Myocyte (in vitro differentiated cells): ENCODE results near the gene FAM200A. TPM values are rescaled to one million over a fixed set of nuclear protein-coding genes. Genes with fewer than 3 reads are reported as not detected.
A peak's percentile ranks its signal among the peaks of the same experiment; 100 is the strongest.
"Not testable (repeated sequence)": the region's sequence is repeated elsewhere in the genome, so short reads cannot be mapped to it uniquely, and the experiment has no call there.

Experiments
- DNase-seq: peaks from one replicate; pipeline ENCODE4 v3.0.0-alpha.2; 2012; ENCODE audit warnings: low read depth
- total RNA-seq: library from RNA; depleted of rRNA; stranded (reverse); fragments of >200 nt; gene quantifications from 2 replicates; pipeline ENCODE4 v1.2.3, GENCODE V29; 2014

Gene FAM200A
- total RNA-seq, 1 donor from 2014 or later = 15.6 TPM

DNA sequence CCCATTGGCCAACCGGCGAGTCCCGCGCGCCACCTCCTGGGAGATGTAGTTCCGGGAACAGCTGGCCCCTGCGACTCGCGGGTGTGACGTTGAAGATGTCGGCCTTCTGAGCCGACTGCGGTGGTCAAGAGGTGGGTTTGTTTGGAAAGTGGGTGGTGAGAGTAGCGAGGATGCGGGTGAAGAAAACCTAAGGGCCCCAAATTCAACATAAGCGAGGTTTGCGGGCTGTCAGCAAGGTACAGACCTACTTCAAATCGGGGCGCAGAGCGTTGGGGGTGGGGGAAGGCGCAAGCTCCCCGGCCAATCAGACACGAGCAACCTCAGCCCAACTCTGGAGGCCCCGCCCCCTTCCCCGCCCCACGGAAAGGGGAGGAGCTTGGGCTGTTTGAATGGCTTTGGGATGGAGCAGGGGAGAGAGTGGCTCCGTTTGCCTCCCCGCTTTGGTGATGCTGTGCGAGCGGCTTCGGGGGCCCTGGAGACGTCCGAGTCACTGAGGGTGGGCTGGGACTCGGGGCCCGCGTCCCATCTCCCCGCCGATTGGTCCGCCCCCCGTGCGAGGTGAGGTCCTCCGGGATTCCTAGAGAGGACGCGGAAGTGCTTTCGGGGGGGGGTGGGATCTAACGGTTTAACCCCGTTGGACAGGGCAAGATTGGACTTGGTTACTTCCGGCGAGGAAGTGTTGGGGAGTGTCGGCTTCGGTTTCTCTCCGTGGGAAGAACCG, 47.2 kb downstream of the FAM200A start, which contains the start of gene ZKSCAN5:
TSS of gene ZKSCAN5 (plus strand) at position 60 of the 721 bp plus-strand sequence. CDS start 1,383 bp downstream, outside the sequence.
- DNase-seq = peak; percentile 99

DNA sequence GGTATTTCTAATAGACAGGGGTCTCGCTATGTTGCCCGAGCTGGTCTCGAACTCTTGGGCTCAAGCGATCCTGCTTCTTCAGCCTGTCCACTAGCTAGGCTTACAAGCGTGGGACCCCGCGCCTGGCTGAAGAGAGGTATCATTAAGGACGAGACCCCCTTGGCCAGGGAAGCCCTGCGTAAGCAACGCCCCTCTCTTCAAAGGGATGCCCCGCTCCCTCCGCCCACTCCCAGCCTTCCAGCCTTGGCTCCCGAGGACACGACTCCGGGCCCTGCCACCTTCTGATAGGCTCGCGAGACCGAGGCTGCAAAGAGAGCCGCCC, 47.7 kb downstream of the FAM200A start:
- DNase-seq = no peak

DNA sequence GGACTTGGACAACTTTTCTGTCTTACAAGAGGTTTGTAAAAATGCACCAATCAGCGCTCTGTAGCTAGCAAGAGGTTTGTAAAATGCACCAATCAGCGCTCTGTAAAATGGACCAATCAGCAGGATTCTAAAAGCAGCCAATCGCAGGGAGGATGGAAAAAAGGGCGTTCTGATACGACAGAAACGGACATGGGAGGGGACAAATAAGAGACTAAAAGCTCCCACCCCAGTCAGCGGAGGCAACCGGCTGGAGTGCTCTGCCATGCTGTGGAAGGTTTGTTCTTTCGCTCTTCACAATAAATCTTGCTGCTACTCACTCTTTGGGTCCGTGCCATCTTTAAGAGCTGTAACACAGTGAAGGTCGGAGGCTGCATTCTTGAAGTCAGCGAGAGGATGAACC, 50.7 kb downstream of the FAM200A start:
- DNase-seq = not testable (repeated sequence)

DNA sequence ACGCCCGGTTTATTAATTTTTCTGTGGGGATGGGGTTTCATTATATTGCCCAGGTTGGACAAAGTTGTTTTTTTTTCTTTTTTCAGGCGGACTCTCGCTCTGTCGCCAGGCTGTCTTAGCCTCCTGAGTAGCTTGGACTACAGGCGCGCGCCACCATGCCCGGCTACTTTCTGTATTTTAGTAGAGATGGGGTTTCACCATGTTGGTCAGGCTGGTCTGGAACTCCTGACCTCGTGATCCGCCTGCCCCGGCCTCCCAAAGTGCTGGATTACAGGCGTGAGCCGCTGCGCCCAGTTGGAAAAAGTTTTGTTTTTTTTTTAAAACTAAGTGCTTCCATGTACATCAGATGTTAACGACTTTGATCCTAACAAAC, 51.3 kb downstream of the FAM200A start:
- DNase-seq = no peak

DNA sequence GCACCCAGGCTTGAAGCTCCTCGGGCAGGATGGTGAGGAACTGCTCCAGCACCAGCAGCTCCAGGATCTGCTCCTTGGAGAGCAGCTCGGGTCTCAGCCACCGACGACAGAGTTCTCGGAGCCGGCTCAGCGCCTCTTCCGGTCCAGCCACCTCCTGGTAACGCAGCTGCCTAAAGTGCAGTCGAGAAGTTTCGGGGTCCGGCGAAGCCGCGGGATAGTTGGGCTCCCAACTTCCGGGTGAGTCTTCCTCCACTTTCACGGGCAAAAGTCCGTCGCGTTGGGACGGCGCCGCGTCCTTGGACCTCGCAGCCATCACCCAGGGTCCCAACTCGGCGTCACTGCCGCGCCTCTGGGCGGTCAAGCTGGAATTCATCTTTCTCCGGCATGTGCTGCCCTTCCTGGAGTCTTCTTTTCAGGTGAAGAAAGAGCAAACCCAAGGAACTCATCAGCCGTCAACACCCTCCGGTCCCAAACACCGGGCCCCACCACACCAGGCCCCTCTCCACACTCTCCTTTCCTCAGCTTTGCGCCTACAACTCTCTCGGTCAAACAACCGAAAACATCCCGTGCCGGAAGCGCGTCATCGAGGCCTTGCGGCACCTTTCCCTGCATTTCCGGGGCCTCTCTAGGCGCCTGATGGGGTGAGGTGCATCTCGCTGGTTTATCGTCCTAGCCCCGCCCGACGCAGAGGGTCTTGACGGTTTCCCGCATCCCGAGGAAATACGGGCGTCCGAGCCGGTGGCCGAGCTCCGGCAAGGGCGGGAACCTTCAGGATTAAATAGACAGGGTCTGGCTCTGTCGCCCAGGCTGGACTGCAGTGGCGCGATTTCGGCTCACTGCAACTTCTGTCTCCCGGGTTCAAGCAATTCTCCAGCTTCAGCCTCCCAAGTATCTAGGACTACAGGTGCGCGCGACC, 51.9 kb downstream of the FAM200A start, which contains the start of gene ZNF394:
TSS of gene ZNF394 (minus strand) at position 561 of the 916 bp plus-strand sequence. CDS start at position 373, 188 bp downstream.
- peak; percentile 97 for DNase-seq

DNA sequence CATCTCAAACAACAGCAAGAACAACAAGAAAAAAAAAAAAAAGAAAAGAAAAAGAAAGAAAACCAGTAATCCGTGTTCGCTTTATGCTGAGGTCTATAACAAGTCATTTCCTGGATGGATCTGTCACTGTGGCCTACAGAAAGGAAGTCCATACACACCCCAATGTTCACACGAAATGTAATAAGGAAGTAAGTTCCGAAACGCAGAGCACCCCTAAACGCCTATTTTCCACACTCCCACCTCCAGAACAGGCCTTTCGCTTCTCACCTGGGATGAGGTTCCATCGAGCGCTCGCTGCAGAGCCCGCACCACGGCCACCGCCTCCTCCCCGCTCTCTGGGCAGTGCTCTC, 52.6 kb downstream of the FAM200A start:
- DNase-seq = no peak

DNA sequence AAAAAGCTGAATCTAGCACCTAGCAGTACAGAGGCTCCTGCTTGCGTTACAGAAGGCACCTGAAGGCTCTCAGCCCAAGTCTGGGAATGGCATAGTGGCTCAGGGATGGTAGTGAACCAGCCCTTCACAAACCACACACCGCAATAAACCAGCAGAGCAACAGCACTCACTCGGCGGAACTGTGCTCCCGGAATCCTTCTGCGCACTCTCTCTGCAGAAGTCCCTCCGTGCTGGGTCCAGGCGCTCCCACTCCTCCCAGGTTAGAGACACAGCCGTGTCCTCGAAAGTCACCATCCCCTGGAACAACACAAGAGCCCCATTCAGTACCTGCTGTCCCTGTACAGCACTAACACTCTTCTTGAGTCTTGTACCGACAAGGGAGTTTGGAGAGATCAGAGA, 53.4 kb downstream of the FAM200A start:
- DNase-seq = no peak

DNA sequence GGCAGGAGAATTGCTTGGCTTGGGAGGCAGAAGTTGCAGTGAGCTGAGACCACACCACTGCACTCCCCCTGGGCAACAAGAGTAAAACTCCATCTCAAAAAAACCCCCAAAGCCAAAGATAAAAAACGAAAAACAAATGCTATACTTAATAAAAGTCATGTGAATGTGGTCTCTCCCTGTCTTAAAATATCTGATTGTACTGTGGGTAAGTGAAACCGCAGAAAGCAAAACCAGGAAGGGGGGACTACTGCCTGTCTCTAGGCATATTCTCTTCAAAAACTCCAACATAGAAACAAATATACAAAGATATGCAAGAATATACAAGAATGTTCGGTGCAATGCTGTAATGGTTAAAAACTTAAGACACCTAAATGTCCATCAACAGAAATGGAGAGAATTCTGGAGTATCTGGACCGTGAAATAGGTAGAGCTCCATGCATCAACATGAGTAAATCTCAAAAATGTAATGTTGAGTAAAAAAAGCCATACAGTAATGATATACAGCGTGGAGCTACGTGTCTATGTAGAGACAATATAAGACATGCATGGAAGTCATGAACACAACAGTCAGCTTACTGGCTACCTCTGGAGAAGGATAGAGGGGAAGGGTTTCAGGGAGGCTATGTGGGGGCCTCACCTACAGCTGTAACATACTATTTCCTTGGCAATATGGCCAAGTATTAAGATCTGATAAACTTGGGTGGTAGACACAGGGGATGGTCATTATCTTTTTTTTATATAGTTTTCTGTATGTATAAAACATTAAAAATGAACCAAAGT, 54.0 kb downstream of the FAM200A start:
- no peak for DNase-seq

Other genes starting within 250 kb of the FAM200A start
- 89.4 and 116 TPM in 2 replicates for gene ARPC1A, start 226.2 kb downstream of the FAM200A start, total RNA-seq
- gene ARPC1B, start 177.4 kb downstream of the FAM200A start, total RNA-seq = 89.6 and 104 TPM in 2 replicates
- gene PDAP1, start 143.5 kb downstream of the FAM200A start, total RNA-seq = 208 and 220 TPM in 2 replicates
- 87.1 and 92.2 TPM in 2 replicates for gene BUD31, start 143.1 kb downstream of the FAM200A start, total RNA-seq
- gene PTCD1, start 113.3 kb downstream of the FAM200A start, total RNA-seq = 11.4 and 12.3 TPM in 2 replicates
- 83.1 and 103 TPM in 2 replicates for gene CPSF4, start 113.2 kb downstream of the FAM200A start, total RNA-seq
- 2,488 and 4,699 TPM in 2 replicates for gene ATP5MF, start 85.9 kb downstream of the FAM200A start, total RNA-seq
- gene ZNF789, start 79.2 kb downstream of the FAM200A start, total RNA-seq = 9.9 and 14.0 TPM in 2 replicates
- gene ZNF394, start 51.8 kb downstream of the FAM200A start, total RNA-seq = 17.5 and 19.5 TPM in 2 replicates
- 18.5 and 21.9 TPM in 2 replicates for gene ZKSCAN5, start 47.5 kb downstream of the FAM200A start, total RNA-seq
- gene ZNF655, start 6.5 kb upstream of the FAM200A start, total RNA-seq = 105 and 110 TPM in 2 replicates
- 1.2 and 1.4 TPM in 2 replicates for gene TMEM225B, start 46.2 kb upstream of the FAM200A start, total RNA-seq
- 11.2 and 13.7 TPM in 2 replicates for gene ZSCAN25, start 64.8 kb upstream of the FAM200A start, total RNA-seq
- not detected in 2 replicates for gene CYP3A5, start 127.9 kb upstream of the FAM200A start, total RNA-seq
- 0.29 and 0.47 TPM in 2 replicates for gene CYP3A7, start 183.1 kb upstream of the FAM200A start, total RNA-seq
- 0.11 TPM in 1 of 2 replicates, not detected in the other for gene CYP3A4, start 232.1 kb upstream of the FAM200A start, total RNA-seq